Measurements from ENCODE around the gene NDST1. TPM values are rescaled to one million over a fixed set of nuclear protein-coding genes. Genes with fewer than 3 reads are reported as not detected.

Gene NDST1
- total RNA-seq, 1 donor from 2014 or later: 321 TPM

- Histone ChIP-seq H3K4me1 (ENCODE audit: insufficient read depth, low read length) (peaks cover 71% of the 10 kb centered on the region), H3K9me3 (ENCODE audit: insufficient read depth, low read depth, low read length) (no peaks in the 10 kb centered on the region), H3K4me3 (ENCODE audit: insufficient read depth, low read depth, low read length) (peak overlapping the region; percentile 3), H3K27me3 (ENCODE audit: insufficient read depth, low read length) (no peaks in the 10 kb centered on the region), H3K4me2 (ENCODE audit: low read length) (peak overlapping the region; percentile 68), H4K20me1 (ENCODE audit: insufficient read depth, low read length) (peaks cover 77% of the 10 kb centered on the region), H2AFZ (ENCODE audit: low read depth, low read length) (no peak overlapping the region), H3K36me3 (ENCODE audit: insufficient read depth, low read length) (peaks cover 3% of the 10 kb centered on the region), H3K27ac (ENCODE audit: low read depth, low read length) (peak overlapping the region; percentile 88), H3K9ac (ENCODE audit: low read length) (peak overlapping the region; percentile 75), H3K79me2 (ENCODE audit: insufficient read depth, low read length) (peaks cover 87% of the 10 kb centered on the region)
- peak overlapping the region; percentile 98 for H3K27ac Mint-ChIP-seq (ENCODE audit: unreplicated experiment)
- H3K27me3 Mint-ChIP-seq (ENCODE audit: low read depth, unreplicated experiment): no peaks in the 10 kb centered on the region
- peak overlapping the region; percentile 75 for H3K4me3 Mint-ChIP-seq (ENCODE audit: unreplicated experiment)
- no peaks in the 10 kb centered on the region for H3K9me3 Mint-ChIP-seq (ENCODE audit: unreplicated experiment)
- H3K4me1 Mint-ChIP-seq (ENCODE audit: low read depth, unreplicated experiment): peaks cover 73% of the 10 kb centered on the region
- TF ChIP-seq, protein P1, sequence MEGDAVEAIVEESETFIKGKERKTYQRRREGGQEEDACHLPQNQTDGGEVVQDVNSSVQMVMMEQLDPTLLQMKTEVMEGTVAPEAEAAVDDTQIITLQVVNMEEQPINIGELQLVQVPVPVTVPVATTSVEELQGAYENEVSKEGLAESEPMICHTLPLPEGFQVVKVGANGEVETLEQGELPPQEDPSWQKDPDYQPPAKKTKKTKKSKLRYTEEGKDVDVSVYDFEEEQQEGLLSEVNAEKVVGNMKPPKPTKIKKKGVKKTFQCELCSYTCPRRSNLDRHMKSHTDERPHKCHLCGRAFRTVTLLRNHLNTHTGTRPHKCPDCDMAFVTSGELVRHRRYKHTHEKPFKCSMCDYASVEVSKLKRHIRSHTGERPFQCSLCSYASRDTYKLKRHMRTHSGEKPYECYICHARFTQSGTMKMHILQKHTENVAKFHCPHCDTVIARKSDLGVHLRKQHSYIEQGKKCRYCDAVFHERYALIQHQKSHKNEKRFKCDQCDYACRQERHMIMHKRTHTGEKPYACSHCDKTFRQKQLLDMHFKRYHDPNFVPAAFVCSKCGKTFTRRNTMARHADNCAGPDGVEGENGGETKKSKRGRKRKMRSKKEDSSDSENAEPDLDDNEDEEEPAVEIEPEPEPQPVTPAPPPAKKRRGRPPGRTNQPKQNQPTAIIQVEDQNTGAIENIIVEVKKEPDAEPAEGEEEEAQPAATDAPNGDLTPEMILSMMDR (IDR thresholded peaks at IDR 0.05; ENCODE audit: insufficient read depth, low read depth, low read length): no peak
- no peak for TF ChIP-seq EZH2 (IDR thresholded peaks at IDR 0.05; ENCODE audit: insufficient read depth, low read length)
- DNase-seq (ENCODE audit: low read depth): peak; percentile 80
- H3K36me3 Mint-ChIP-seq (ENCODE audit: low read depth, unreplicated experiment): peaks cover 11% of the 10 kb centered on the region
- FAIRE-seq: no peak
Measured at GRCh38 chr5:150515446-150515845, 7.5 kb downstream of the NDST1 start.

GRCh38 chr5:150516011-150516410 is 8.1 kb downstream of the NDST1 start:
- H3K4me1 Mint-ChIP-seq (ENCODE audit: low read depth, unreplicated experiment): peaks cover 68% of the 10 kb centered on the region
- FAIRE-seq: no peak

More at GRCh38 chr5:150516011-150516410, 8.1 kb downstream of the NDST1 start:
- H3K79me2 ChIP-seq (ENCODE audit: insufficient read depth, low read length): peaks cover 87% of the 10 kb centered on the region
- H3K4me1 ChIP-seq (ENCODE audit: insufficient read depth, low read length): peaks cover 65% of the 10 kb centered on the region
- no peaks in the 10 kb centered on the region for H3K9me3 ChIP-seq (ENCODE audit: insufficient read depth, low read depth, low read length)
- DNase-seq (ENCODE audit: low read depth): peak; percentile 63
- Mint-ChIP-seq H3K27me3 (ENCODE audit: low read depth, unreplicated experiment) (no peaks in the 10 kb centered on the region), H3K36me3 (ENCODE audit: low read depth, unreplicated experiment) (peaks cover 11% of the 10 kb centered on the region), H3K9me3 (ENCODE audit: unreplicated experiment) (no peaks in the 10 kb centered on the region), H3K27ac (ENCODE audit: unreplicated experiment) (peak overlapping the region; percentile 94), H3K4me3 (ENCODE audit: unreplicated experiment) (peak overlapping the region; percentile 69)
- peak overlapping the region; percentile 75 for H3K9ac ChIP-seq (ENCODE audit: low read length)
- peaks cover 77% of the 10 kb centered on the region for H4K20me1 ChIP-seq (ENCODE audit: insufficient read depth, low read length)
- H3K4me2 ChIP-seq (ENCODE audit: low read length): peak overlapping the region; percentile 68
- H3K27ac ChIP-seq (ENCODE audit: low read depth, low read length): peak overlapping the region; percentile 88
- no peak overlapping the region for H3K4me3 ChIP-seq (ENCODE audit: insufficient read depth, low read depth, low read length)
- H3K27me3 ChIP-seq (ENCODE audit: insufficient read depth, low read length): no peaks in the 10 kb centered on the region
- TF ChIP-seq, protein P1 (IDR thresholded peaks at IDR 0.05; ENCODE audit: insufficient read depth, low read depth, low read length): no peak
- no peak for TF ChIP-seq EZH2 (IDR thresholded peaks at IDR 0.05; ENCODE audit: insufficient read depth, low read length)
- H2AFZ ChIP-seq (ENCODE audit: low read depth, low read length): no peak overlapping the region
- peaks cover 3% of the 10 kb centered on the region for H3K36me3 ChIP-seq (ENCODE audit: insufficient read depth, low read length)

All from astrocyte (in vitro differentiated cells and primary cell).